NCI-H1436 treated with DMSO at 0.1 percent for 48 hours (cell line): ENCODE results near the gene CBL.

Experiments
- DNase-seq: peaks from one replicate; lab custom pipeline; 2025; lab: John Stamatoyannopoulos, UW

The CBL gene

DNA sequence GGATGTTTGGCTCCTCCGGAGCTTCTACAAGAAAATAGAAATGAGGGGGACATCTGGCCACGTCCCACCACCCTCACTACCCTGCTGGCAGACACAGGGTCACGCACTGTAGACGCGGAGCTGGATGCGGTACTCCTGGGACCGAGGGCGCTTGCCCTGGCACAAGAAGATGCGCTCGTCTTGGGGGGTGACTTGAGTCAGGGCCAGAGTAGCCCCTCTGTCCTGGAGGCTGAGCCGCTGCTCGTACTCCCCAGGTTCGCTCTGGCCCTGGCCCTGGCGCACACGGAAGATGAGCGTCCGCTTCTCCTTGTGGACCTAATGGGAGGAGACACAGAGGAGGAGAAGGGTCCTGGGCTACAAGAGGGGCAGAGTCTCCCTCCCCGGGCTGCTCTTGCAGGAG lies 108.6 kb downstream of the CBL start:
- no peak for DNase-seq

DNA sequence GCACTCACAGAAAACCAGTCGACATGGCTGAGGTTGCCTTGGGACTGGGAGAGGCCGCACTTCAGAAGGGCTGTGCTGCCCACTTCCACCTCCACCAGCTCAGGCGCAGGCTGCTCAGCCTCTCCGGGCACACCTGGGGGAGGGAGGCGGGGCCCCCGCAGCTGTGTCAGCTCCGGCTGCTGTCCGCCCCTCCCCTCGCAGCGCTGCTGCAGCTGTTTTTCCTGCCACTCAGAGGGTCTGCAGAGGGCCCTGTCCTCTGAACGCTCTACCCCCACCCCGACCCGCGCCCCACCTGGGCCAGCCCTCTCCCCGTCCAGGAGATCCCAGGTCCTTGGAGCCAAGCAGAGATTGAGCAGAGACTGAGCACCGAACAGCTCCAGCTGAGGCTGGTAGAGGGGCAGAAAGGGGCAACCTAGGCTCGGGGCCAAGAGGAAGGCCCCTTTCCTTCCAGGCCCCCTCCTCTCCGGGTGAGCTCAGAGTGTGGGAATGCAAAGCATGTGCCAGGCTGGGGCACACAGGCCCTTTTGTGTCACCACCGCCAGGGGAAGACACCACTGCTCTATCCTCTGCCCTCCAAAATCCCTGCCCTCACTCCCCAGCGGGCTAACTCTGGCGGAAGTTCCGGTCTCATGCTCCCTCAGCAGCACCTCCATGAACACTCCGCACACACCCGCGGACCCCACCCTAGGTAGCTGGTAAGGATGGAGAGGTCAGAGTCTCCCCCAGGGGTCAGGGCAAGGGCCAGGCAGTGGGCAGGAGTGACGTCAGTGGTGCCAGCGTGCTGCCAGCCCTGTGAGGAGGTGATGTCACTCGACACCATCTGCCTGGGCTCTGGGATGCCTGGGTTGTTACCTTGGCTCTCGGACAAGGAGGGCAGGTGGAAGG lies 109.2 kb downstream of the CBL start:
- DNase-seq: no peak

DNA sequence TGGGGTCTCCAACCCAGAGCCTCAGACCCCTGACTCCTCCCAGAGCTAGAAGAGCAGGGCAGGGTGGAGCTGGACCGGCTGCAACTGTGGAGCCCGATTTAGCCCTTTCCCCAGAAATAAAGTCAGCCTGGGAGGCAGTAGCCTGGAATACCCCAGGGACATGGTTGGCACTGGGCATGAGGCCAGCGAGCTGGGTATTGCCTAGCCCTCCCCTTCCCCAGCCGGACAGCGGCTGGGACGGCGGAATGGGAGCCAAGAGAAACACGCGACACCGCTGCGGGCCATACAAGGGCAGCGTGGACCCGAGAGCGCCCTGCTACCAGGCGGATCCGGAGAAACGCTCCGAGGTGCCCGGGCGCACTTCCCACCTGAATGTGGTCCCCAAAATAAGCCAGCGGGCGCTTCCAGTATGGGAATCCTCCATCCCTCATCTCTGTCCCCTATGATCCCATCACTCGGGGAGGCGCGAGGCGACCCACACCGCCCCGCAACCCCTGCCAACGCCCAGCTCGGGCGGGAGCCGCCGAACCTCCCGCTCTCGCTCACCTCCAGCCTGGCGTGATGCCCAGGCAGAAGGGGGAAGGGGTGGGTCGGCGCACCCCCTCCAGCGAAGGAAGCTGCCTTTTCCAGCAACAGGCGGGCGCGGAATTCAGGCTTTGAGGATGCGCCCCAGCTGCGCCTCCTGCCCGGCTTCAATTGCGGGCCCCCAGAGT lies 110.0 kb downstream of the CBL start:
- no peak for DNase-seq

DNA sequence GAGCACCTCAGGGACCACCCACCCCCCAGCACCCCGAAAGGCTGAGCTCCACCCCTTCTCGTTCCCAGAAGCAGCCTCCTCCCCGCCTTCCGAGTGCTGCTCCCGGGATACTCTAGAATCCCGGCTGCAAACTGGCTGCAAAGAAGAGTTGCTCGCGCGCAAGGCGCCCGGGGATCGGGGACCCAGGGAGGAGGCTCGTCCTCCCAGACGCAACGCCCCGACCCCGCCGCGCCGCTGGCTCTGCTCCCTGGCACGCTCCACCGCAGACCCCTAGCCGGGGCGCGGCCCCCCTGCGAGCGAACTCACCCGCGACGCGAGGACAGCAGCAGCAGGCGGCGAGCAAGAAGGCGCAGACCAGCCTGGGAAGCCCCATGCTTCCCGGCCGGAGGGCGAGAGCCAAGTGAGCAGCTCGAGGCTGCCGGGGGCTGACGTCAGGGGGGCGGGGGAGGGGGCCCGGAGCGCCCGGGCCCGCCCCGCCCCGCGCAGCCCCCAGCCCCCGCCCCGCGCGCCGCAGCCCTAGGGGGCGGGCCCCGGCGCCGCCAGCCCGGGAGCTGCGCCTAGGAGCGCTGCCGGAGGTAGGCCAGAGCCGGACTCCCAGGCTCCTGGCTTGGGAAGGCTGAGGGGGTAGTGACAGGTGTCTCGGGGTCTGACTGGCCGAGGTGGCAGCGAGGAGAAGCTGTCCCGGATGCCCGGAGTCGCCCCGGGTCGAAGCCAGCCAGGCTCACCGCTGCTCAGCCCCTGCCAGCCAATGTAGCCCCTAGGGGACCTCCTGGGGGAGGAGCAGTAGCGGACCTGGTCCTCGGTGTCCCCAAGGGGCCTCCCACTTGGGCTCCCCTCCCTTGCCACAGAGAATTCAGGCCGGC lies 110.8 kb downstream of the CBL start, which contains the start of gene MCAM:
Gene MCAM, minus strand, starts transcription at position 402 of the 863 bp plus-strand sequence. Its CDS starts 29 bp downstream, at position 373.
- peak; percentile 9 for DNase-seq

DNA sequence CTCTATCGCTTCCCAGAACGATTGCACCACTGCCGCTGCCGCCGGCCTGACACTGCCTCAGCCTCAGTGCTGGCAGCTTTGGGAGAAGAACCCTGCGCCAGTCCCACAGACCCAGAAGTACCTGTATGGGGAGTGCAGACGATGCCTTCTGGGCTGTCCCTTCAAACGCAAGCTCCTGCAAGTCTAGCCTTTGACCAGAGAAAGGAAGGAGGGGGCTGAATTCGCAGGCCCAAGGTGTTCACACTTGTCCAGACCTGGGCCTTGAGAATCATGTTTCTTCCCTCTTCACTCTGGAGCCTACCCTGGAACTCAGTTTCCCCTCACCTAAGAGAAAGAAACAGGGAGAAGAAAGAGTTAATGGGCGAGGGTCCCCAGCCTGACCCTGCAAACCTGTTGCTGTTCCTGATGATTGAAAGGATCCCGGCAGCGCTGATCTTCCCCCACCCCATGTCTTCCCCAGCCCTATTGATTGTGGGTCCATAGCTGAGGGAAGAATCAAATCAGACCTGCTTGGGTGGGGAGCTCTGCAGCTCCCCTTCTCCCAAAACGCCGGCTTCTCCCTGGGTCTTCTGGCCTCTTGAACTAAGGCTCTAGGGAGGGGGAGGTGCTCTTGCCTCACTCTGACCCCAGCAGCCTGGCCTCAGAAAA lies 111.6 kb downstream of the CBL start:
- no peak for DNase-seq

DNA sequence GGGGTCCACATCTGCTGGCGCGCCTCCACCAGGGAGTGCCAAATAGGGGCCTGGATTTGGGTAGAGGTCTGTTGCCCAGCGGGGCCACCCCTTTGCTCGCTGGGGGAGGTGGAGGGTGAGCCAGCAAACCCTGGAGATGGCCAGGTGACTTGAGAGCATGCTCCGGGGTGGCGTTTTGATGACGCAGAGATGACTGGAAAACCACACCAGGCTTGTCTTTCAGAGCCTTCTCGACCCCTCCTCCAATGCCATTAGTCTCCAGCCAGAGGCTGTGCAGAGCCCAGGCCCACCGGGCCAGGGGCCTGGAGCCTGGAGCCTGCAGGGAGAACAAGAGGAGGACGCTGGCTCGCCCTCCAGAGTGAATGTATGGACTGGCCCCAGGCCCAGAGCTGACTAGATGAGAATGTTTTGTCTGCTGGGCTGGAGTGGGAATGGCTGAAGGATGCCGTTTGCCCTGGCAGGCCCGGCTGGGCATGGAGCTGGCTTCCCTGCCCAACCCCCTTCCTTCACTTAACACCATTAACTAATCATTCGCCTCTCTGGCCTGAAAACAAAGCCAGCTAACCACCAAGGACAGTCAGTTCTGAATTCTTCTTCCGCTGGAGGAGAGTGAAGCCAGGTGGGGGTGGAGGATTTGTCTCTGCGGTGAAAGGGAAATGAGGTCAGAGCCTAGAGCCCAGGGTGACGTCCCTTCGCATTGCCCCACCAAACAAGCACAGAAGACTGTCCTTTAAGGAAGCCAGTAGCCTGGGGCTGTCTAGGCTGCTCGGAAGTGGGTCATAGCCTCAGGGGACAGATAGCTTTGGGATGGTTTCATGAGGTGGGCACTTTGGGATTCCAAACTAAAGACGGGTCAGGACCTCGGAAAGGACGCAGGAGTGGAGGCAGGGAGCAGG lies 112.3 kb downstream of the CBL start:
- no peak for DNase-seq

DNA sequence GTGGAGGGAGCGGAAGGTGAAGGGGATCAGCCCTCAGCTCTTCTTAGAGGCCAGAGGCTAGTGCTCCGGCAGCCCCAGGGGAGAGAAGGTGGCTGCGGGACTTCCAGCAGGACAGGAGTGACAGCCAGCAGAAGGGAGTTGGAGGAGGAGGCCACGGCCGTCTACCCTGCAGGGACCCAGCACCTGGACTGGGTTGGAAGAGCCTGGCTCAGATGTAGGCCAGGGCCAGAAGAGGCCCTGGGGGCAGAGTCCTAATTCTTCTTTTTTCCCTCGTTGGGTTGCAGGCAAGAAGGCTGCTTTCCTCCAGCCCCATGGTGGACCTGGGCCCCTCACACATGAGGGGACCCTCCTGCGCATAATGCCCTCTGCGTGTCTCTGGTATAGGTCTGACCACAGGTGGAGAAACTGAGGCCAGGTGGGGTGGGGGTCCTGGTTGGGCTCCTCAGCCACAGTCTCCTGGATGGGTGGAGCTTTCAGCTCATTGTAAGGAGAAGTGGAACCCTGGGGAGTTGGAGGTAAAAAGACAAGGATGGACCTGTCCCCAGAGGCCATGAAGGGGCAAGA lies 113.1 kb downstream of the CBL start:
- DNase-seq: no peak

DNA sequence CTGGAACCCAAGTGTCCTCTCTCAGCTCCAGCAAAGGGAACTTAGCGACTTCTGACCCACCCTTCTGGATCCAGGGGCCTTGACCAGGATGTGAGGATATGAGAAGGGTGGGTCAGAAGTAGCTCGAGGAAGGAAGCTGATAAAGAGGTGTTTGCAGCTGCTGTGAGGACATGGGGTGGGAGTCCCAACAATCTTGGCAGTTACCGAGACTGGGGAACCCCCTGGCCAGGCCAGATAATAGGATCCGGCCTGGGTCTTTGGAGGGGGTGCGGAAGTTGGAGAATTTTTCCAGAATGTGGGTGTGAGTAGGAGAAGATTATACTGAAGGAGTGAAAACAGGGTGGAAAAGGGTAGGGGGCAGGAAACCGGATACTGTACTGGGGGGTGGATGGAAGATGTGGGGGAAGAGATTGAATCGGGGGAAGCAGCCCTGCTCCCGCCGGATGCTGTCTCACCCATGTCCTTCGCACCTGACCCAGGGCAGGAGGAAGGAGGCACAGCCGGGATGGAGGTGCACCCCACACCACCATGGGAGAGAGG lies 113.6 kb downstream of the CBL start:
- DNase-seq: no peak

DNA sequence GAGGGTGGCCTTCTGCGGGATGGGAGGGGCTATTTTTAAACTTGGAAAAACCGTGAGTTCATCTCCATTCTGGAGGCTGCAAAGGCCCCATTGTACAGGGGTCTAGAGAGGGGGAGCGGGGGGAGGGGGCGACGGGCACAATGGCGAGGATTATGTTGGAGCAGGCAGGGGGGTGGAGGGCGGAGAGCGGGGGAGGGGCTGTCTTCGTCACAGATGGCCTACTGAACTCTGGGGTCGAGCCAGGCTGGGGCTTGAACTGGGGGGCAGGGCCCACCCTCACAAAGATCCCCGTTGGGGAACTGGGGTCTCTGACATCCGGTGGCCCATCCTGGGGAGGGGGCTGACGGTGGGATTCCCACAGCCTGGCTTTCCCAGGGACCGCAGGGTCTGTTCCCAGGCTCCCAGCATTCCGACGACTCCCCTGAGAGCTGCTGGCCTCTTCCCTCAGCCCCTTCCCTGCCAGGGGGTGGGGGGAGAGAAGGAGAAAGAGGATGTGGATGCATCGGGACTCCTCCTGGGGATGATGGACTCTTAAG lies 114.2 kb downstream of the CBL start:
- no peak for DNase-seq

DNA sequence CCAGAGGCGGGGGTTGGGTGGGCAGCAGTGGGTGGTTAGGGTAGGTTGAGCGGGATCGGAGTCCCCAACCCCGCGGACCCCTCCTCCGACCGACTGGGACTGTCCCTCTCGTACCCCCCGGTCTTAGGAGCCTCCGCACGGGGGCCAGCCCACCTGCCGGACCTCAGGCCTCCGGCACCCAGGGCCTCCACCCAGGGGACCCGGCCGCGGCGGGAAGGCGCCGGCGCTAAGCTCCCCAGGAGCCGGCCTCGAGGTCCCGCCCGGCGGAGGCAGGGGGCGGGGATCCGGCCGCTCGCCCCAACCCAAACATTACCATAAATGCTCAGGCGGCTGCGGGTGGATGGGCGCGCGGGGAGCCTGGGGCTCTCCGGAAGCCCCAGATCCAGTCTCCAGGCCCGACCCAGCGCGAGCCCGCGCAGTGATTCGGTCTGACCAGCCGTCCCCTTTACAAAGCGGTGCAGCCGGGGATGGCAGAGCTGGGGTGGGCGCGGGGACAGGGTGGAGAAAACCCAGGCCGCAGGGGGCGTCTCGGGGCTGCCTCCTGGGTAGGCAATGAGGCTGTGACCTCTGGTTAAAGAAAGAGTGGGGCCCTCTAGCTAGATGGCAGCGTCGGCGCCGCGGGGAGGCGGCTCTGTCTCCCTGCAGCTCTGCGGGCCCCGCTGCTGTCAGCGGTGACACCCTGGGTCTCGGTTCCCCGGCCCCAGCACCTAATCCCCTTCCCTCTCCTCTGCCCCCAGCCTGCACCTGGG lies 114.8 kb downstream of the CBL start:
- DNase-seq: no peak

DNA sequence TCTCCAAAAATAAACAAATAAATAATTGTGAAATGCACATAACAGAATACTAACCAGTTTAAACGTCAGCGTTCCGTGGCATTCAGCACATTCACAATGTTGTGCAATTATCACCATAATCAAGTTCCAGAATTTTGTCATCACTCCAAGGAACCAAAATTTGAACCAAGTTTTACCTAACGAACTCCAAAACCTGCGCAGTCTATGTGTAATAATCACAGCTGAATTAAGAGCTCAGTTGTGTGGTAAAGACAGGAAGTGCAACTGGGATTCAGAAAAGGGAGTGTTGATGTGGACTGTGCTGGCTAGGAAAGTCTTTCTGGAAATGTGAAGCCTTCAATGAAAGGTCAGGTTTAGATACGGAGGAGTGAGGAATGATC lies 116.2 kb downstream of the CBL start:
- DNase-seq: no peak

DNA sequence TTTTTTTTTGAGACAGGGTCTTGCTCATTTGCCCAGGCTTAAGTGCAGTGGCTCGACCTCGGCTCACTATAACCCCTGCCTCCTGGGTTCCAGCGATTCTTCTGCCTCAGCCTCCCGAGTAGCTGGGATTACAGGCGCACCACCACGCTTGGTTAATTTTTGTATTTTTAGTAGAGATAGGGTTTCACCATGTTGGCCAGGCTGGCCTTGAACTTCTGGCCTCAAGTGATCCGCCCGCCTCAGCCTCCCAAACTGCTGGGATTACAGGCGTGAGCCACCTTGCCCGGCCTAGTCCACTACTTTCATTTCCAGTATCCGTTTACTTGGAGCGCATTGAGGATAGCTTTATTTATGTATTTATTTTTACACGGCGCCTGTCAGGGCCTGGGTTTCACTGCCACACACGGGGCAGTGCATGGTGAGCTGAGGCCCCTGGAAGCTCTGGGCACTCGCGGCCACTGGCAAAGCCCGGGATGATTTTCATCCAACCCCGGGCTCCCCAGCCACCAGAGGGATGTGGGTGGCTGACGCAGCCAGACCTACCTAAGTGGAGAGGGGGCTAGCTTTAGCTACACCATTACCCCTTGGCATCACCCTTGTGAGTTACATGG lies 116.9 kb downstream of the CBL start:
- DNase-seq: no peak

DNA sequence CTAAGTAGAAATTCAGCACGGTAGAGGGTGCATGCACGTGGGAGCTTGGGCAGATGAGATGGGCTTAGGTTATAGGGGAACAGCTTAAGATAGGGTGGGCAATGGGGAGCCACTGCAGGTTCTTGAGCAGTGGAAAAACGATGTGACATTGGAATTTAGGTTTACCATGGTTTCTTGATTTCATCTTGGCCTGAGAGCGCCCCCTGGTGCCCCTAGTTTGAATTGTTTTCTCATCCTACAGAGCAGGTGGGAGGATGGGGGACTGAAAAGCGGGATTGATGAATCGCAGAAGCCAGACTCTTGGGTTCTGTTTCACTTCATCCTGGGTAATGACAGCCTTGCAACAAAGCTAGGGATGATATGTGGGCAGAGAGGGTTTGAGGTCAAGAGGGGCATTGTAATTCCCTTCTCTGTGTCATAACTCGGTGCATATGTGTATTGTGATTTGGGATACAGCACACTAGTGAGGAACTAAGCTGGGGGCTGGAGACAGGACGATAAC lies 117.4 kb downstream of the CBL start:
- peak; percentile 34 for DNase-seq

DNA sequence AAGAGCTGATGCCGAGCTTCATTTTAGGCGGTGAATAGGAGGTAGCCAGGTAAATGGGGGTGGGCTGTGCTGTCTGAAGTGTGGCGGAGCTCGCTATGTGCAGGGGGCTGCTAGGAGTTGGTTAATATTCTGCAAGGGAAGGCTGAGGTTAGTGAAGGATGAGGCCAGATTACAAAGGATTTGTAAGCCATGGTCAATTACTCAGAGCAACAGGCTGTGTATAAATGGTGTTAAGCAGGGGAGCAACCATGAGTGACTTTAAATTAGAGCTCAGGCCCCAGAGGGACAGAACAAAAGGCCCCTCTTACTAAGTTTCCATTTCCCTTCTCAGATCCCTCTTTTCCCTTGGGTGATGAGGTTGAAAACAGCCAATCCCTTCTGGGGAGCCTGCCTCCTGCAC lies 118.0 kb downstream of the CBL start:
- DNase-seq: no peak

DNA sequence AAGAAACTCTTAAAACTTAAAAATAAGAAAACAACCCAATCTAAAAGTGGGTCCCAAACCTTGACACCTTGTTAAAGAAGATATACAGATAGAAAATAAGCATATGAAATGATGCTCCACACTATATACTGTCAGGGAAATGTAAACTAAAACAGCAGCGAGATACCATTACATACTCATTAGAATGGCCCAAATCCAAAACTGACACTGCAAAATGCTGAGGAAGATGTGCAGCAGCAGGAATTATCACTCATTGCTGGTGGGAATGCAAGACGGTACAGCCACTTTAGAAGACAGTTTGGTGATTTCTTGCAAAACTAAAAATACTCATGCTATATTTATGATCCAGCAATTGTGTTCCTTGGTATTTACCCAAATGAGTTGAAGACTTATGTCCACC lies 123.2 kb downstream of the CBL start:
- DNase-seq: no peak

DNA sequence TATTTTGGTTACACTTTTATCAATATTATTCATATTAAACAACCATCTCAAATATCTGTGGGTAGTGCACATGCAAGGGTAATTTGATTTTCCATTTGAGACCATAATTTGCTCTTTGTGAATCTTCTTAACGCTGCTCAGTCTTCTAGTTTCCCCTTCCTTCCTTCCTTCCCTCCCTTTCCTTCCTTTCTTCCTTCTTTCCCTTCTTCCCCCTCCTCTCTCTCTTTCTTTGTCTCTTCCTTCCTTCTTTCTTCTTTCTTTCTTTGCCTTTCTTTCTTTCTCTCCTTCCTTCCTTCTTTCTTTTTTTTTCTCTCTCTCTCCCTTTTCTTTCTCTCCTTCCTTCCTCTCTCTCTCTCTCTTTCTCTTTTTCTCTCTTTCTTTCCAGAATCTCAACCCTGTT lies 124.1 kb downstream of the CBL start:
- DNase-seq: no peak

DNA sequence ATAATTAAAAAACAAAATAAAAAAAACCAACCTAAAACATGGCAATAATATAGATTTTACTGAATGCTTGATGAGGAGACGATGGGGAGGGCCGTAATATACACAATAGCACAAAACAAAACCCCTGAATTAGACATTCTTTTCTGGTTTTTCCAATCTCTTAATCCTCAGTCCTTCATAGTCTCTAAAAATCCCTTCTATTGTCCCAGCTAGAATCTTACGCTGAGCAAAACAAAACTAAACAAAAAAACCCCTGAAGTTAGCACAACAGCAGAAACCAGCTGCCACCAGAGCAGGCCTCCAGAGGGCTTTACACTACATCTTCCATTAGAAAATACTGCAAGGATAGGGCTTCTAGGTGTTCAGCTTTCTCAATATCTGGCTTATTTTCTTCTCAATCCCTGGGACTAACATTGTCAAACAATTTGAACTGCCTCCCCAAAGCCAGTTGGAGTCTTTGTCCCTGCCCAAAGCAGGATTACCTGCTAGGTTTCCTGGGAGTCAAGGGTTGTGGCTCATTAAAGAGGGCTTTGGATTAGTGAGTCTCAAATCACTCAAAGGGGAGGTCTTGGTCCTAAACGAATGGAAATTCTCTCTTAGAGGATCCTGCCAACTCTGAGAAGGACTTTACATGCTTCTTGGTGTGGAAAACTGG lies 126.1 kb downstream of the CBL start:
- DNase-seq: no peak
